ENCODE results near the gene VPS4B.
A peak's percentile ranks its signal among the peaks of the same experiment; 100 is the strongest.
"Not testable (repeated sequence)": the region's sequence is repeated elsewhere in the genome, so short reads cannot be mapped to it uniquely, and the experiment has no call there.

The VPS4B gene

DNA sequence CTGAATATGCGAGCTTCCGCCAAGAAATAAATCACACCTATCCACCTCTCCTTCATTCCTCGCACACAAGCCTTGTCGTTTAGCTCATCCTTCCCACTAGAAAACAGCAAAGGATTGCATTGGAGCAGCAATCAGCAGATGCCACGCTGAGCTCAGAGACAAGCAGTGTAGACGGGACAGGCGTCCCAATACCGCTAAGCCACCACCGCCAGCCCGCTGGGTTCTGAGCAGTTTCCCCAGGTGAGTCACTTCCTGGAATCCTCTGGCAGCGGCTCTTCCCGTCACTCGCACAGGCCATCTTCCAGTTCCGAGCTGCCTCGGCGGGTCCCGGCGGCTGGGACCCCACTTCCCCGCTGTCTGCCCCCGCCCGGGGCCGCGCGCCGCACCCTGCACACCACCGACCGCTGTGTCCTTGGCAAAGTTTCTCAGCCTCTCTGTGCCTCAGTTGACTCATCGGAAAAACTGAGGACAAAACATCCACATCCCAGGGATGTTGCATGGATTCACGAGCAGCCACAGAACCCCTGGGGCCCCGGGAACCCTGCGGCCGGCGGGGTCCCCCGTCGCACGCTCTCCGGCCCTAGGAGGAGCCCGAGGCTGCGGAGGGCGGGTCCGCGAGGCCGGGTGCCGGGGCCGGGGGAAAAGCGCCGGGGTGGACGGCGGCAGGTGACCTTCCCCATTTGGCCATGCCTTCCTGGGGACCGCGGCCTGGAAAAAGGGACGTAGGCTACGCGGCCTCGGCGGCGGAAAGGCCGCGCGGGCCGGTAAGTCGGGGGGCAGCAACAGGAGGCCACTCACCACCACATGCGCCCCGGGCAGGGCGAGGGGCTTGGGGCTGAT, 55.8 kb downstream of the VPS4B start:
- peak; percentile 49 for DNase-seq

DNA sequence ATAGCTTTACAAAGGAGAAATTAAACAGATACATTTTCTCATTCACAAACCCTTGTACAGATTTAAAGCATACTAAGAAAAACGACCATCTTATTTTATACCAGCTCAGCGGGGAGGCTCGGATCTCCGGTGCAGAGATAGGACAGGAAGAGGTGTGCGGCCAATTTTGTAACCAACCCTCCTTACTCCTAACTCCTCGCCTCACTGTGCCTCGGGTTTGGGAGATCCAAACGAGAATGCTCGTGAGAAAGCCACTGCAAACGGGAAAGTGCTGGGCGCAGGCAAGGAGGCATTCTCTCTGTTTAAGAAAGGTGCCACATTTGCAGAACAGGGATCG, 56.4 kb downstream of the VPS4B start:
- peak; percentile 49 for DNase-seq

GRCh38 chr18:63363951-63364350, 58.3 kb downstream of the VPS4B start:
- DNase-seq: no peak

- not testable (repeated sequence) for DNase-seq
Observed at GRCh38 chr18:63363420-63363819, 58.9 kb downstream of the VPS4B start.

DNA sequence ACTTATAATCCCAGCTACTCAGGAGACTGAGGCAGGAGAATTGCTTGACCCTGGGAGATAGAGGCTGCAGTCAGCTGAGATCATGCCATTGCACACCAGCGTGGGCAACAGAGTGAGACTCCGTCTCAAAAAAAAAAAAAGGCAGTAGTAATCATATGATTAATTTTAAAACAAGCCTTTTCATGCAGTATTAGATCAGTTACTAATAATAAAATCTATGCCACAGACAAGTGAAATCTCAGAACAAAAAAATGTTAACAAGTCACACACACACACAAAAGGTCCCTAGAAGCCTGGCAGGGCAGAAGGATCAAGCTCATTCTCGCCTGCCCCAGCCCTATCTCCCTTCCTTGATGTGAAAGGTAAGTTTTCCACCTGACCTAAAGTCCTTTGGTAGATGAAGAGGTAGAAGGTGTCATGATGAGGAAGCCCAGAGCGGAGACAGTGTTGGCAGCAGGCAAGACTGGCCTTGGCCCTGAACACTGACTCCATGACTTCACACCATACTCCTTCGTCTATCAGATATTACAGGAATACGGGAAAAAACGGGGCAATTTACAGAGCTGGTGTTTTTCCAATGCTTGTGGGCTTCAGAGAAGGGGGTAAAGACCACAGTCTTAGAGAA, 65.9 kb downstream of the VPS4B start:
- no peak for DNase-seq

GRCh38 chr18:63350230-63350629, 72.0 kb downstream of the VPS4B start:
- DNase-seq: no peak

DNA sequence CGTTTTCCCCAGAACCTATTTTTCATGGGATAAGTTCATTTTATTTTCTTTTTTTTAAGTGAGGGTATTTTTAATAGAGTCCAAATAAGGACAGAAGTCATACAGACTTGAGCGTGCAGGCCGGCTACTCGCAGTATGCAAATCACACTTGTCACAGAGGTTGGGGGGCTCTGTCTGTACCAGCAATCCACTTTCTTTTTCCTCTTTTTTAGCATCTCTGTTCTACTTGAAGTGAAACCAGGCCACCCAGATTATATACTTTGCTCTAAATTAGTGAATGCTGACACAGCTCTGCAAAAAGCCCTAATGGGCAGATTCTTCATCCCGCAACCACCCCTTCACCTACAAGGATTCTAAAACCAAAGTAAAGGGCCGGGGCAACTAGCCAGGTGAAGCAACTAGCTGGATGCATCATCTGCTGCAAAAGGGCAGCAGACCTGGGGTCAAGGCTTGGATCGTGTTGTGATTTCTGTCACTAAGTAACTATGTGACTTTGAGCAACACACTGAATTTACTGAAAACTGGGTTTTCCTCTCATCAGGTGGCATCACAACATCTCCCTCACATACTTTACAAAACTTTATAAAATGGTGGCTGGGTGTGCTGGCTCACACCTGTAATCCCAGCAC, 73.7 kb downstream of the VPS4B start:
- DNase-seq: no peak

DNA sequence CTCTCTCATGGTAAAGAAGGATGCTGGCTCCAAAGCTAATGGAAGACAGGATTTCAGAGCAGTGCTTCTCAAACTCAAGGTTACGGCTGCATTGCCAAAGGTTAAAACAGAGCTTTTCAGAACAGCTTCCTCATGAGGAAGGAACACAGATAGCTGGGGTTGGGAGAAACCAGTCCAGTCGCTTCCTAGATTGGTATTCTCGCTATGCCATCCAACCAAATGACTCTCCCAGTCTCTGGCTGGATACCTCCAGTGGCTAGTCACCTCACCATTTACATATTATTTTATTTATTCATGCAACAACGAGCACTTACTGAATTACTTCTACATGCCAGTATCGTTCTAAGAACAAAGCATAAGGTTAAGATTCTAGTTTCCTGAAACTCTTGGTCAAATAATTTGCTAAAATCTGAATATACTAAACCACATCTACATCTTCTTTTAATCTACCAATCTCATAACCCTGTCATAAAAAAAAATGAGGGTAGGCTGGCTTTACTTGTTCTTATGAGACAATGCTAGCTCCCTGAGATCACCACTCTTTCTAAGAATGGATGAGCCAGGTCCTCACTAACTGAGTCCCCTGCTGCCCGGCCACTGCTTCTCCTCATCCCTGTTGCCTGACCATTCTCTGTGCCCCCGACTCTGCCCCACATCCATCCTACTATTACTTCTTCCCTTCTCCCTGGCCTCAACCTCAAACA, 75.6 kb downstream of the VPS4B start:
- DNase-seq: no peak

DNA sequence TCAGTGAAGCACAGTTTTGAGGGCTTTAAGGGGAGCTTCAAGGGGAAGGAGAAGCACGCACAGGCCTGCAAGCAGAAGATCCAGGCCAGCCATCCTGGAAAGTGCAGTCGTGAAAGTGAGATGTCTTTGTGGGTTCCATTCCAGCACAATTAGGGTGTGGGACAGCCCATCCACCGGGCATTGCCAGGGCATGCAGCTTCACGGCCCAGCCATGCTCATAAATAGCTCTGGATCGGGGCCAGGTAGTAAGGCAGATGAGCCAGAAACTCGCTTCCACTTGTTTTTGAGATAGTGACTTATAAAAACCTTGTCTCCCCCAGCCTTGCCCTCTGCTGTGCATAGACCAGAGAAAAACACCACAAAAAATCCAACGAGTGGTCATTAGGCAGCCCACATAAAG, 76.2 kb downstream of the VPS4B start:
- no peak for DNase-seq

- no peak for DNase-seq
Observed at GRCh38 chr18:63344918-63345317, 77.4 kb downstream of the VPS4B start.

GRCh38 chr18:63344263-63344662, 78.0 kb downstream of the VPS4B start:
- DNase-seq: no peak

- peak; percentile 46 for DNase-seq
Observed at GRCh38 chr18:63342206-63342605, 80.1 kb downstream of the VPS4B start.

DNA sequence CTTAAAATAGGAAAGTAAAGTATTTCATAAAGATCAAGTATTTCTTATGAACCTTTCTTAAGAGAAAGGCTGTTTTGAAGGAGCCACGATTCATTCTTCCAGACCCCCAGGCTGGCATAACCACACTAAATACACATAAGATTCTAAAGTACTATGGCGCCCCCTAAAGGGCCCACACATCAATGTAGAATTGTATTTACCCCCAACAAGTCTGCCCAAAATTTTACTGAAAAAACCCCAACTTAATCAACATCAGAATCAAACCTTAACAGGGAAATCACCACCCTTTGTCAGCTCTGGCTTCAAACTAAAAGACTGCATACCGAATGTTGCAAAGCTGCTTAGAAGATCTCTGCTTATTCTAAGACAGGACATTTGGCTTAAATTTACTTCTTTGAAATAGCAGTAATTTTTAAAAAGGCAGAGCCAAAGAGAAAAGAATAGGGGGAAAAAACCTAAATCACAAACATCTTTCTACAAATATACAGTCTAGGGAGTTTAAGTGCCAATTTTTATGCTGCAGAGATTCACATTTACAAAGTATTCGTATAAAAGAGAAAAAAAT, 82.3 kb downstream of the VPS4B start:
- DNase-seq: peak; percentile 73
